ENCODE results near the gene SELENOI. TPM values are rescaled to one million over a fixed set of nuclear protein-coding genes. Genes with fewer than 3 reads are reported as not detected.

The SELENOI gene
- total RNA-seq, 4 donors from 2014 or later = 23.1 to 46.6 (median 32.4) TPM

GRCh38 chr2:26444236-26444635 lies 98.3 kb downstream of the SELENOI start:
- DNase-seq = no peak
- Histone ChIP-seq H3K27me3 (no peaks in the 10 kb centered on the region), H3K4me1 (no peaks in the 10 kb centered on the region), H3K9me3 (no peaks in the 10 kb centered on the region), H3K4me3 (no peak overlapping the region), H3K36me3 (no peaks in the 10 kb centered on the region), H3K27ac (no peak overlapping the region)
- intact Hi-C loops (cut with DNase I) = no loop called here
- TF ChIP-seq POLR2A (IDR thresholded peaks at IDR 0.05) = no peak
- WGBS, 2 donors = 75 to 87% methylated on average over 5 to 7 of the region's 7 CpGs

Other genes with a start within 250 kb of the SELENOI start
- gene GAREM2, start 173.1 kb upstream of the SELENOI start, total RNA-seq = 1 to 10 TPM in 2 of 4 donors, under 1 TPM in 2; 0.19 to 1.5 (median 0.89) TPM
- gene HADHA, start 101.5 kb upstream of the SELENOI start, total RNA-seq = 100 to 1,000 TPM in 3 of 4 donors, 10 to 100 TPM in 1; 84.7 to 161 (median 116) TPM
- gene HADHB, start 101.2 kb upstream of the SELENOI start, total RNA-seq = 100 to 1,000 TPM in 1 of 4 donors, 10 to 100 TPM in 3; 57.6 to 150 (median 85.1) TPM
- gene ADGRF3, start 646 bp downstream of the SELENOI start, total RNA-seq = under 1 TPM in 1 of 4 donors, not detected in 3; 0.41 TPM
- not detected for gene DRC1, start 55.8 kb downstream of the SELENOI start, total RNA-seq
- gene OTOF, start 132.0 kb downstream of the SELENOI start, total RNA-seq = under 1 TPM in 2 of 4 donors, not detected in 2; under 0.01 to 0.56 TPM

Data from esophagus squamous epithelium (tissue), 5 donors.